SK-N-SH (cell line): ENCODE data around the gene SMYD2. TPM values are rescaled to one million over a fixed set of nuclear protein-coding genes. Genes with fewer than 3 reads are reported as not detected.

Experiments used
- CTCF ChIA-PET: fragments of 300-600, 350-600 bp; formaldehyde crosslinking; extraction: SDS; loops from one replicate; lab custom pipeline; 2021; lab: Yijun Ruan, JAX
- POLR2A ChIA-PET: fragments of 350-600 bp; sonication (Branson Sonifier 250); formaldehyde crosslinking; extraction: SDS; loops from one replicate; lab custom pipeline; 2020; ENCODE audit warnings: antibody characterized with exemption, inconsistent platforms; lab: Yijun Ruan, JAX
- DNase-seq: peaks from one replicate; pipeline ENCODE4 v3.0.0; 2012
- H2AFZ ChIP-seq: fragments of 200-600 bp; sonication (generic); 2 replicates; pipeline ENCODE4 v1.8.1; 2016; ENCODE audit warnings: antibody characterized with exemption, mild to moderate bottlenecking, low read depth
- H3F3A ChIP-seq: fragments of 200-600 bp; sonication (generic); replicated peaks from 2 replicates; pipeline ENCODE3; 2016; ENCODE audit warnings: antibody characterized with exemption, mild to moderate bottlenecking; ENCODE audit not compliant: insufficient read depth
- H3K27ac ChIP-seq, 2 experiments: fragments of 200-500 bp in 1 of 2; fragments of 200-600 bp in 1 of 2; sonication (Bioruptor generic) in 1 of 2; sonication (generic), shearing (Covaris generic) in 1 of 2; 2 replicates each; pipeline versions ENCODE4 v1.5.1 to v1.6.1; 2014 to 2016; ENCODE audit warnings: low read depth in 2 of 2, inconsistent platforms in 1 of 2, low read length in 1 of 2, mild to moderate bottlenecking in 1 of 2, mixed read lengths in 1 of 2
- H3K27me3 ChIP-seq: fragments of 200-600 bp; sonication (generic), shearing (Covaris generic); 2 replicates; pipeline ENCODE4 v1.6.1; 2016; ENCODE audit warnings: mixed run types; ENCODE audit not compliant: insufficient read depth
- H3K36me3 ChIP-seq, 2 experiments: fragments of 200-500 bp in 1 of 2; fragments of 200-600 bp in 1 of 2; sonication (Bioruptor generic) in 1 of 2; sonication (generic) in 1 of 2; replicated peaks in 1 of 2; 2 replicates each; pipeline versions ENCODE3 to v1.5.1; 2014 to 2016; ENCODE audit warnings: low read length in 1 of 2, mild to moderate bottlenecking in 1 of 2; ENCODE audit not compliant: insufficient read depth in 2 of 2, control insufficient read depth in 1 of 2
- H3K4me1 ChIP-seq, 2 experiments: fragments of 200-500 bp in 1 of 2; fragments of 200-600 bp in 1 of 2; sonication (Bioruptor generic) in 1 of 2; sonication (generic), shearing (Covaris generic) in 1 of 2; 2 replicates each; pipeline versions ENCODE4 v1.5.1 to v1.6.1; 2014 to 2016; ENCODE audit warnings: low read depth in 1 of 2, low read length in 1 of 2, mixed run types in 1 of 2; ENCODE audit not compliant: insufficient read depth in 2 of 2, control insufficient read depth in 1 of 2
- H3K4me2 ChIP-seq: fragments of 200-600 bp; sonication (generic), shearing (Covaris generic); 2 replicates; pipeline ENCODE4 v1.6.1; 2017; ENCODE audit warnings: mixed run types
- H3K4me3 ChIP-seq, 2 experiments: fragments of 200-500 bp in 1 of 2; fragments of 200-600 bp in 1 of 2; sonication (Bioruptor generic) in 1 of 2; sonication (generic), shearing (Covaris generic) in 1 of 2; 2 replicates each; pipeline versions ENCODE4 v1.5.1 to v1.8.1; 2014 to 2016; ENCODE audit warnings: low read depth in 2 of 2, inconsistent platforms in 1 of 2, low read length in 1 of 2, mild to moderate bottlenecking in 1 of 2, mixed read lengths in 1 of 2, moderate library complexity in 1 of 2
- H3K79me2 ChIP-seq: fragments of 200-600 bp; sonication (generic); 2 replicates; pipeline ENCODE4 v1.8.1; 2017; ENCODE audit warnings: mild to moderate bottlenecking; ENCODE audit not compliant: insufficient read depth
- H3K9ac ChIP-seq: fragments of 200-600 bp; sonication (generic); 2 replicates; pipeline ENCODE4 v1.6.1; 2017; ENCODE audit warnings: mixed run types
- H3K9me2 ChIP-seq: fragments of 200-600 bp; sonication (generic); 2 replicates; pipeline ENCODE4 v1.6.1; 2017; ENCODE audit warnings: mixed run types
- H3K9me3 ChIP-seq: fragments of 200-600 bp; sonication (generic); 2 replicates; pipeline ENCODE4 v1.6.1; 2017; ENCODE audit warnings: mixed run types, mild to moderate bottlenecking, moderate library complexity
- H4K20me1 ChIP-seq: fragments of 200-600 bp; sonication (generic); 2 replicates; pipeline ENCODE4 v1.6.1; 2017; ENCODE audit warnings: mild to moderate bottlenecking, mixed run types; ENCODE audit not compliant: insufficient read depth
- CHD2 ChIP-seq: fragments of 150-350 bp; IDR thresholded peaks from 2 replicates; pipeline ENCODE4 v1.6.1; 2018; ENCODE audit warnings: low read length; ENCODE audit not compliant: partially characterized antibody
- ELF1 ChIP-seq: IDR thresholded peaks from 2 replicates; pipeline ENCODE4 v1.4.0; 2012
- EP300 ChIP-seq, 2 experiments: IDR thresholded peaks; 2 replicates each; pipeline versions ENCODE4 v1.4.0 to v1.6.1; 2012; ENCODE audit warnings: borderline replicate concordance in 1 of 2, low read depth in 1 of 2, low read length in 1 of 2
- FOSL2 ChIP-seq: IDR thresholded peaks from 2 replicates; pipeline ENCODE4 v1.4.0; 2012; ENCODE audit warnings: low read depth, mild to moderate bottlenecking, moderate library complexity, borderline replicate concordance
- FOXJ3 ChIP-seq: sonication (generic); formaldehyde crosslinking; IDR thresholded peaks from 2 replicates; pipeline ENCODE4 v1.5.1; 2020; ENCODE audit warnings: mild to moderate bottlenecking, missing genetic modification reagents
- FOXM1 ChIP-seq: IDR thresholded peaks from 2 replicates; pipeline ENCODE4 v1.4.0; 2012; ENCODE audit warnings: low read depth, mild to moderate bottlenecking
- GABPA ChIP-seq: IDR thresholded peaks from 2 replicates; pipeline ENCODE4 v1.4.0; 2012; ENCODE audit warnings: low read depth, mild to moderate bottlenecking
- JUND ChIP-seq: IDR thresholded peaks from 2 replicates; pipeline ENCODE4 v1.4.0; 2012
- MAX ChIP-seq: IDR thresholded peaks from 2 replicates; pipeline ENCODE4 v1.4.0; 2012; ENCODE audit warnings: low read depth
- MXI1 ChIP-seq: IDR thresholded peaks from 2 replicates; pipeline ENCODE4 v1.6.1; 2012; ENCODE audit warnings: mild to moderate bottlenecking, low read depth, low read length, improper control_type of control experiment
- POLR2AphosphoS5 ChIP-seq: IDR thresholded peaks from 2 replicates; pipeline ENCODE4 v1.6.1; 2012; ENCODE audit warnings: low read depth, low read length
- RAD21 ChIP-seq: IDR thresholded peaks from 2 replicates; pipeline ENCODE4 v1.6.1; 2012; ENCODE audit warnings: mild to moderate bottlenecking, low read length
- REST ChIP-seq: IDR thresholded peaks from 2 replicates; pipeline ENCODE4 v1.6.1; 2012; ENCODE audit warnings: mild to moderate bottlenecking, low read depth, low read length, moderate library complexity
- RFX5 ChIP-seq: IDR thresholded peaks from 2 replicates; pipeline ENCODE4 v1.6.1; 2012; ENCODE audit warnings: mild to moderate bottlenecking, improper control_type of control experiment, low read length
- RXRA ChIP-seq: IDR thresholded peaks from 2 replicates; pipeline ENCODE4 v1.4.0; 2012; ENCODE audit warnings: low read depth, mild to moderate bottlenecking, borderline replicate concordance
- SIN3A ChIP-seq: IDR thresholded peaks from 2 replicates; pipeline ENCODE4 v1.6.1; 2012; ENCODE audit warnings: low read depth, mild to moderate bottlenecking, low read length, moderate library complexity, borderline replicate concordance
- TCF12 ChIP-seq: IDR thresholded peaks from 2 replicates; pipeline ENCODE4 v1.4.0; 2012
- TEAD4 ChIP-seq: IDR thresholded peaks from 2 replicates; pipeline ENCODE4 v1.4.0; 2012; ENCODE audit warnings: mild to moderate bottlenecking, borderline replicate concordance; ENCODE audit not compliant: insufficient read depth
- USF1 ChIP-seq: IDR thresholded peaks from 2 replicates; pipeline ENCODE4 v1.4.0; 2012; ENCODE audit warnings: low read depth, borderline replicate concordance
- YY1 ChIP-seq: IDR thresholded peaks from 2 replicates; pipeline ENCODE4 v1.4.0; 2012; ENCODE audit warnings: low read depth, mild to moderate bottlenecking
- ZBTB33 ChIP-seq: IDR thresholded peaks from 2 replicates; pipeline ENCODE4 v1.4.0; 2012; ENCODE audit warnings: low read depth, borderline replicate concordance
- WGBS: methylation state at CpG from one replicate; pipeline ENCODE4 v1.1.6; 2017; ENCODE audit warnings: low lambda C conversion rate; 5-methylcytosine and 5-hydroxymethylcytosine counted together
- polyA plus RNA-seq, 3 experiments: library from polyadenylated mRNA; depleted of rRNA; stranded (reverse); fragments of >200 nt; gene quantifications; 2 replicates each; pipeline ENCODE4 v1.2.3, GENCODE V29; 2012

The SMYD2 gene
- polyA plus RNA-seq, 1 of the 3 experiments (the other 2 are of a cell fraction): 23.1 TPM

GRCh38 chr1:214249651-214250050 is 31.3 kb upstream of the SMYD2 start:
- POLR2A ChIA-PET: no interaction called here
- TF ChIP-seq USF1 (no peak), FOXJ3 (CRISPR knock-in tag) (no peak), RXRA (no peak)
- Histone ChIP-seq H2AFZ (no peak overlapping the region), H3K9me3 (no peaks in the 10 kb centered on the region), H3K79me2 (no peaks in the 10 kb centered on the region), H3F3A (no peaks in the 10 kb centered on the region), H3K9ac (no peak overlapping the region), H3K9me2 (no peaks in the 10 kb centered on the region), H4K20me1 (no peaks in the 10 kb centered on the region), H3K36me3 (no peaks in the 10 kb centered on the region), H3K4me1 (no peaks in the 10 kb centered on the region), H3K27ac (no peak overlapping the region), H3K4me3 (no peak overlapping the region), H3K27me3 (no peaks in the 10 kb centered on the region), H3K4me2 (no peak overlapping the region)
- 77% methylated on average over 14 of the region's 14 CpGs for WGBS
- no peak for DNase-seq
- CTCF ChIA-PET: interaction anchor here (0.7 to 2.1 kb wide), 3 partner anchors 12 to 89 kb away, joined by 3 to 9 read pairs (median 4); no protein-coding TSS in a partner anchor

- ChIA-PET CTCF (interaction anchor here (0.8 to 13.3 kb wide), 4 partner anchors 10 to 79 kb away, joined by 3 to 393 read pairs (median 20); no protein-coding TSS in a partner anchor), POLR2A (no interaction called here)
- no peak overlapping the region for H3K4me2 ChIP-seq
- H3K79me2 ChIP-seq: no peaks in the 10 kb centered on the region
- no peaks in the 10 kb centered on the region for H3K9me2 ChIP-seq
- H3K27me3 ChIP-seq: no peaks in the 10 kb centered on the region
- no peak overlapping the region for H2AFZ ChIP-seq
- H4K20me1 ChIP-seq: no peaks in the 10 kb centered on the region
- no peaks in the 10 kb centered on the region for H3F3A ChIP-seq
- no peak overlapping the region for H3K27ac ChIP-seq
- DNase-seq: no peak
- no peaks in the 10 kb centered on the region for H3K9me3 ChIP-seq
- TF ChIP-seq RXRA (no peak), MAX (no peak), POLR2AphosphoS5 (no peak), MXI1 (no peak), RFX5 (no peak), JUND (no peak), TEAD4 (no peak), FOXM1 (no peak), GABPA (no peak), RAD21 (no peak), ZBTB33 (no peak), EP300 (IDR thresholded peaks at IDR 0.05; ENCODE audit: borderline replicate concordance in 1 of 2, low read depth in 1 of 2, low read length in 1 of 2) (no peak), TCF12 (no peak), FOSL2 (no peak), CHD2 (no peak), YY1 (no peak), REST (no peak), SIN3A (no peak), FOXJ3 (CRISPR knock-in tag) (no peak), ELF1 (no peak)
- H3K9ac ChIP-seq: no peak overlapping the region
- no peak overlapping the region for H3K4me3 ChIP-seq
- 82% methylated on average over 2 of the region's 2 CpGs for WGBS
- no peaks in the 10 kb centered on the region for H3K4me1 ChIP-seq
- H3K36me3 ChIP-seq: no peaks in the 10 kb centered on the region
Measured at GRCh38 chr1:214251354-214251753, 29.6 kb upstream of the SMYD2 start.
